Duodenal mucosa (tissue), 2 donors: ENCODE results near the gene TEX101.
"Not testable (repeated sequence)": the region's sequence is repeated elsewhere in the genome, so short reads cannot be mapped to it uniquely, and the experiment has no call there.

Experiments used
- H3K27ac ChIP-seq: one replicate; pipeline ENCODE4 v1.7.0; 2013; ENCODE audit warnings: low read depth, low read length
- H3K27me3 ChIP-seq, 2 donors: one replicate each; pipeline ENCODE4 v1.7.0; 2013; ENCODE audit warnings: low read length in 2 of 2, control low read depth in 1 of 2; ENCODE audit not compliant: insufficient read depth in 2 of 2, control insufficient read depth in 1 of 2
- H3K36me3 ChIP-seq, 2 donors: one replicate each; pipeline ENCODE4 v1.7.0; 2013; ENCODE audit warnings: low read length in 2 of 2, control low read depth in 1 of 2; ENCODE audit not compliant: insufficient read depth in 2 of 2, control insufficient read depth in 1 of 2
- H3K4me1 ChIP-seq, 2 donors: one replicate each; pipeline ENCODE4 v1.7.0; 2013; ENCODE audit warnings: low read length in 2 of 2, control low read depth in 1 of 2; ENCODE audit not compliant: insufficient read depth in 2 of 2, control insufficient read depth in 1 of 2
- H3K4me3 ChIP-seq, 2 donors: one replicate each; pipeline ENCODE4 v1.7.0; 2013; ENCODE audit warnings: low read length in 2 of 2, low read depth in 1 of 2
- H3K9ac ChIP-seq, 2 donors: one replicate each; pipeline ENCODE4 v1.7.0; 2013; ENCODE audit warnings: low read length in 2 of 2, low read depth in 1 of 2
- H3K9me3 ChIP-seq, 2 donors: one replicate each; pipeline ENCODE4 v1.7.0; 2013; ENCODE audit warnings: low read length in 2 of 2, control low read depth in 1 of 2; ENCODE audit not compliant: control insufficient read depth in 1 of 2

TEX101 gene

GRCh38 chr19:43414554-43414953, at the start of gene TEX101:
Gene TEX101 (plus strand): TSS chr19:43414890. CDS start chr19:43415920, 1,030 bp downstream.
- Histone ChIP-seq H3K27ac (no peak within 1 kb of the TSS), H3K36me3 (no peaks in the 10 kb centered on the region), H3K4me3 (no peak within 1 kb of the TSS), H3K9ac (no peak within 1 kb of the TSS), H3K27me3 (no peaks in the 10 kb centered on the region), H3K4me1 (peaks cover 0 to 5% of the 10 kb centered on the region in 2 donors), H3K9me3 (peaks cover 0 to 3% of the 10 kb centered on the region in 2 donors)

- not testable (repeated sequence) for H3K4me1 ChIP-seq, H3K9ac ChIP-seq, H3K4me3 ChIP-seq, H3K36me3 ChIP-seq, H3K9me3 ChIP-seq, H3K27ac ChIP-seq, H3K27me3 ChIP-seq
Measured at GRCh38 chr19:43365677-43366076, 49.0 kb upstream of the TEX101 start.

GRCh38 chr19:43367822-43368221, 46.9 kb upstream of the TEX101 start:
- H3K27ac ChIP-seq = no peak overlapping the region
- no peaks in the 10 kb centered on the region for H3K27me3 ChIP-seq
- H3K9me3 ChIP-seq = no peaks in the 10 kb centered on the region
- H3K36me3 ChIP-seq = no peaks in the 10 kb centered on the region
- no peak overlapping the region for H3K4me3 ChIP-seq
- H3K9ac ChIP-seq = no peak overlapping the region
- no peaks in the 10 kb centered on the region for H3K4me1 ChIP-seq

GRCh38 chr19:43368897-43369296, 45.8 kb upstream of the TEX101 start:
- H3K36me3 ChIP-seq, H3K4me1 ChIP-seq, H3K9ac ChIP-seq, H3K27me3 ChIP-seq, H3K9me3 ChIP-seq, H3K27ac ChIP-seq, H3K4me3 ChIP-seq: not testable (repeated sequence)

- Histone ChIP-seq H3K4me3 (no peak overlapping the region), H3K4me1 (no peaks in the 10 kb centered on the region)
Measured at GRCh38 chr19:43371909-43372308, 42.8 kb upstream of the TEX101 start.

GRCh38 chr19:43372462-43372861, 42.2 kb upstream of the TEX101 start:
- Histone ChIP-seq H3K4me3 (no peak overlapping the region), H3K9ac (no peak overlapping the region), H3K4me1 (no peaks in the 10 kb centered on the region), H3K27ac (no peak overlapping the region), H3K36me3 (no peaks in the 10 kb centered on the region), H3K9me3 (no peaks in the 10 kb centered on the region), H3K27me3 (no peaks in the 10 kb centered on the region)

More at GRCh38 chr19:43371909-43372308, 42.8 kb upstream of the TEX101 start:
- no peaks in the 10 kb centered on the region for H3K36me3 ChIP-seq
- H3K27me3 ChIP-seq = no peaks in the 10 kb centered on the region
- no peak overlapping the region for H3K9ac ChIP-seq
- H3K9me3 ChIP-seq = no peaks in the 10 kb centered on the region
- H3K27ac ChIP-seq = no peak overlapping the region

GRCh38 chr19:43377624-43378023, 37.1 kb upstream of the TEX101 start:
- H3K27ac ChIP-seq, H3K9ac ChIP-seq, H3K27me3 ChIP-seq, H3K9me3 ChIP-seq, H3K4me1 ChIP-seq, H3K36me3 ChIP-seq, H3K4me3 ChIP-seq: not testable (repeated sequence)

GRCh38 chr19:43380008-43380407, 34.7 kb upstream of the TEX101 start:
- H3K4me3 ChIP-seq = no peak overlapping the region
- no peaks in the 10 kb centered on the region for H3K4me1 ChIP-seq
- H3K9ac ChIP-seq = no peak overlapping the region
- no peaks in the 10 kb centered on the region for H3K36me3 ChIP-seq
- H3K27ac ChIP-seq = no peak overlapping the region
- no peaks in the 10 kb centered on the region for H3K27me3 ChIP-seq
- H3K9me3 ChIP-seq = no peaks in the 10 kb centered on the region

GRCh38 chr19:43380771-43381386, 33.8 kb upstream of the TEX101 start:
- no peak overlapping the region for H3K9ac ChIP-seq
- H3K9me3 ChIP-seq = no peaks in the 10 kb centered on the region
- no peaks in the 10 kb centered on the region for H3K27me3 ChIP-seq
- H3K4me3 ChIP-seq = no peak overlapping the region
- no peaks in the 10 kb centered on the region for H3K36me3 ChIP-seq
- no peaks in the 10 kb centered on the region for H3K4me1 ChIP-seq
- no peak overlapping the region for H3K27ac ChIP-seq

- H3K9ac ChIP-seq, H3K36me3 ChIP-seq, H3K4me3 ChIP-seq, H3K27me3 ChIP-seq, H3K4me1 ChIP-seq, H3K9me3 ChIP-seq, H3K27ac ChIP-seq: not testable (repeated sequence)
Measured at GRCh38 chr19:43382586-43383216, 32.0 kb upstream of the TEX101 start.
